Naive thymus-derived CD8-positive, alpha-beta T cell (primary cell): ENCODE results near the gene BCL2. TPM values are rescaled to one million over a fixed set of nuclear protein-coding genes. Genes with fewer than 3 reads are reported as not detected.

Experiments used
- ATAC-seq, 2 donors: fragments of 150-1000 bp; cut with Tn5 transposase in 1 of 2; sonication (Bioruptor Pico), chemical (Tn5 transposase) in 1 of 2; 1 replicate in 1 of 2; 2 replicates in 1 of 2; pipeline ENCODE4 v1.10.0; 2021; ENCODE audit warnings: mild to moderate bottlenecking in 2 of 2, moderate library complexity in 2 of 2
- POLR2A ChIA-PET: fragments of 350-600 bp; sonication (Branson Sonifier 250); formaldehyde crosslinking; loops from one replicate; lab custom pipeline; 2021; ENCODE audit warnings: antibody characterized with exemption; lab: Charles Lee
- DNase-seq, 10 donors: peaks; one replicate each; pipeline versions ENCODE4 v3.0.0 to v3.0.0-alpha.2; 2020 to 2022
- H3K27ac Mint-ChIP-seq, 10 donors: one replicate each; pipeline ENCODE4 v1.8.0; 2020 to 2022; ENCODE audit warnings: mild to moderate bottlenecking in 10 of 10, mixed read lengths in 10 of 10, moderate library complexity in 4 of 10, inconsistent platforms in 1 of 10
- H3K27me3 Mint-ChIP-seq, 5 donors: one replicate each; pipeline ENCODE4 v1.8.0; 2021 to 2022; ENCODE audit warnings: mixed read lengths in 5 of 5
- H3K36me3 Mint-ChIP-seq, 3 donors: one replicate each; pipeline ENCODE4 v1.8.0; 2020 to 2022; ENCODE audit warnings: mixed read lengths in 3 of 3, mild to moderate bottlenecking in 2 of 3, inconsistent platforms in 1 of 3
- H3K4me1 Mint-ChIP-seq, 4 donors: one replicate each; pipeline ENCODE4 v1.8.0; 2021 to 2022; ENCODE audit warnings: mixed read lengths in 4 of 4
- H3K4me3 Mint-ChIP-seq, 10 donors: one replicate each; pipeline ENCODE4 v1.8.0; 2020 to 2022; ENCODE audit warnings: mild to moderate bottlenecking in 10 of 10, mixed read lengths in 10 of 10, moderate library complexity in 6 of 10, inconsistent platforms in 1 of 10
- H3K9me3 Mint-ChIP-seq, 9 donors: one replicate each; pipeline ENCODE4 v1.8.0; 2020 to 2022; ENCODE audit warnings: mixed read lengths in 9 of 9, mild to moderate bottlenecking in 3 of 9, inconsistent platforms in 1 of 9, moderate library complexity in 1 of 9
- polyA plus RNA-seq, 3 donors: library from polyadenylated mRNA; unstranded; fragments of 300-500 nt; fragmentation: Illumina TruSeq; gene quantifications; one replicate each; pipeline ENCODE4 v1.2.3, GENCODE V29; 2021
- total RNA-seq, 8 experiments: library from RNA in 2 of 8; stranded (reverse) in 2 of 8; gene quantifications; one replicate each; pipeline ENCODE4 v1.2.3 and lab custom pipeline; 2021 to 2026

The BCL2 gene
- total and polyA plus RNA-seq, 5 experiments from 2014 or later: 24.3 to 40.2 (median 32.9) TPM

- DNase-seq (no peak), ATAC-seq (no peak)
- H3K36me3 Mint-ChIP-seq: peaks cover 0 to 27% (median 3%) of the 10 kb centered on the region in 3 donors
- H3K4me1 Mint-ChIP-seq: peaks cover 34 to 51% (median 47%) of the 10 kb centered on the region in 4 donors
- peak overlapping the region in 4 of 10 donors; percentile 20 to 66 (median 47) for H3K27ac Mint-ChIP-seq
- H3K27me3 Mint-ChIP-seq: no peaks in the 10 kb centered on the region
- POLR2A ChIA-PET: interaction anchor here (0.9 to 1.0 kb wide), 2 partner anchors 13 to 29 kb away, joined by 3 read pairs; no protein-coding TSS in a partner anchor
- H3K4me3 Mint-ChIP-seq: no peak overlapping the region
- H3K9me3 Mint-ChIP-seq: no peaks in the 10 kb centered on the region
Measured at GRCh38 chr18:63148449-63149301, 170.9 kb downstream of the BCL2 start.

- peaks cover 0 to 29% (median 3%) of the 10 kb centered on the region in 3 donors for H3K36me3 Mint-ChIP-seq
- no peak for ATAC-seq
- H3K9me3 Mint-ChIP-seq: no peaks in the 10 kb centered on the region
- H3K4me3 Mint-ChIP-seq: no peak overlapping the region
- no peaks in the 10 kb centered on the region for H3K27me3 Mint-ChIP-seq
- no peak for DNase-seq
- H3K27ac Mint-ChIP-seq: peak overlapping the region in 1 of 10 donors; percentile 20
- POLR2A ChIA-PET: interaction anchor here (1.0 to 1.5 kb wide), 2 partner anchors 10 to 30 kb away, joined by 3 read pairs; no protein-coding TSS in a partner anchor
- peaks cover 37 to 50% (median 45%) of the 10 kb centered on the region in 4 donors for H3K4me1 Mint-ChIP-seq
Measured at GRCh38 chr18:63147973-63148372, 171.6 kb downstream of the BCL2 start.

GRCh38 chr18:63146828-63147409 lies 172.7 kb downstream of the BCL2 start:
- ATAC-seq: no peak
- Mint-ChIP-seq H3K27me3 (no peaks in the 10 kb centered on the region), H3K4me1 (peaks cover 35 to 50% (median 41%) of the 10 kb centered on the region in 4 donors), H3K36me3 (peaks cover 0 to 37% (median 3%) of the 10 kb centered on the region in 3 donors), H3K4me3 (no peak overlapping the region), H3K9me3 (no peaks in the 10 kb centered on the region), H3K27ac (no peak overlapping the region)
- POLR2A ChIA-PET: interaction anchor here (1.5 kb wide), 1 partner anchor 9 kb away, joined by 3 read pairs; no protein-coding TSS in a partner anchor
- no peak for DNase-seq

- Mint-ChIP-seq H3K4me1 (peaks cover 34 to 51% (median 38%) of the 10 kb centered on the region in 4 donors), H3K27ac (peak overlapping the region in 4 of 10 donors; percentile 42 to 70 (median 62)), H3K36me3 (peaks cover 0 to 46% (median 6%) of the 10 kb centered on the region in 3 donors), H3K27me3 (no peaks in the 10 kb centered on the region), H3K9me3 (no peaks in the 10 kb centered on the region), H3K4me3 (peak overlapping the region in 1 of 10 donors; percentile 26)
- DNase-seq: no peak
- no peak for ATAC-seq
- POLR2A ChIA-PET: interaction anchor here (1.5 kb wide), 1 partner anchor 8 kb away, joined by 3 read pairs; no protein-coding TSS in a partner anchor
Measured at GRCh38 chr18:63145851-63146555, 173.6 kb downstream of the BCL2 start.

- Mint-ChIP-seq H3K4me1 (peaks cover 32 to 54% (median 37%) of the 10 kb centered on the region in 4 donors), H3K27me3 (no peaks in the 10 kb centered on the region), H3K27ac (peak overlapping the region in 2 of 10 donors; percentile 62), H3K9me3 (no peaks in the 10 kb centered on the region), H3K4me3 (no peak overlapping the region), H3K36me3 (peaks cover 0 to 50% (median 11%) of the 10 kb centered on the region in 3 donors)
- POLR2A ChIA-PET: interaction anchor here (0.6 kb wide), 1 partner anchor 239 kb away, joined by 3 read pairs; no protein-coding TSS in a partner anchor
- DNase-seq (no peak), ATAC-seq (no peak)
Measured at GRCh38 chr18:63145166-63145850, 174.3 kb downstream of the BCL2 start.

GRCh38 chr18:63144748-63145147 lies 174.8 kb downstream of the BCL2 start:
- Mint-ChIP-seq H3K36me3 (peaks cover 0 to 52% (median 11%) of the 10 kb centered on the region in 3 donors), H3K27me3 (no peaks in the 10 kb centered on the region), H3K4me3 (no peak overlapping the region), H3K9me3 (no peaks in the 10 kb centered on the region), H3K27ac (peak overlapping the region in 1 of 10 donors; percentile 88), H3K4me1 (peaks cover 34 to 59% (median 39%) of the 10 kb centered on the region in 4 donors)
- no peak for DNase-seq
- POLR2A ChIA-PET: interaction anchor here (0.7 kb wide), 1 partner anchor 180 kb away, joined by 3 read pairs; no protein-coding TSS in a partner anchor
- no peak for ATAC-seq

GRCh38 chr18:63143330-63143771 lies 176.2 kb downstream of the BCL2 start:
- H3K27me3 Mint-ChIP-seq: no peaks in the 10 kb centered on the region
- H3K4me3 Mint-ChIP-seq: peak overlapping the region in 1 of 10 donors; percentile 40
- H3K9me3 Mint-ChIP-seq: no peaks in the 10 kb centered on the region
- peak overlapping the region in 3 of 10 donors; percentile 9 to 88 (median 80) for H3K27ac Mint-ChIP-seq
- ATAC-seq (no peak), DNase-seq (no peak)
- H3K4me1 Mint-ChIP-seq: peaks cover 38 to 70% (median 53%) of the 10 kb centered on the region in 4 donors
- POLR2A ChIA-PET: interaction anchor here (0.6 to 1.3 kb wide), 3 partner anchors 18 to 175 kb away, joined by 3 to 5 read pairs (median 4); no protein-coding TSS in a partner anchor
- peaks cover 0 to 40% (median 11%) of the 10 kb centered on the region in 3 donors for H3K36me3 Mint-ChIP-seq

- Mint-ChIP-seq H3K27ac (peak overlapping the region in 7 of 10 donors; percentile 10 to 88 (median 50)), H3K27me3 (no peaks in the 10 kb centered on the region), H3K4me3 (peak overlapping the region in 2 of 10 donors; percentile 7 to 40), H3K9me3 (no peaks in the 10 kb centered on the region), H3K4me1 (peaks cover 43 to 74% (median 60%) of the 10 kb centered on the region in 4 donors), H3K36me3 (peaks cover 0 to 35% (median 8%) of the 10 kb centered on the region in 3 donors)
- DNase-seq (no peak), ATAC-seq (no peak)
- POLR2A ChIA-PET: interaction anchor here (0.6 to 1.3 kb wide), 3 partner anchors 19 to 176 kb away, joined by 3 to 5 read pairs (median 4); no protein-coding TSS in a partner anchor
Measured at GRCh38 chr18:63142594-63143225, 176.9 kb downstream of the BCL2 start.

- no peaks in the 10 kb centered on the region for H3K9me3 Mint-ChIP-seq
- ATAC-seq (no peak), DNase-seq (no peak)
- peak overlapping the region in 3 of 10 donors; percentile 31 to 88 (median 34) for H3K27ac Mint-ChIP-seq
- H3K36me3 Mint-ChIP-seq: peaks cover 0 to 35% (median 8%) of the 10 kb centered on the region in 3 donors
- H3K27me3 Mint-ChIP-seq: no peaks in the 10 kb centered on the region
- POLR2A ChIA-PET: no interaction called here
- H3K4me3 Mint-ChIP-seq: peak overlapping the region in 1 of 10 donors; percentile 58
- H3K4me1 Mint-ChIP-seq: peaks cover 48 to 82% (median 67%) of the 10 kb centered on the region in 4 donors
Measured at GRCh38 chr18:63141778-63142176, 177.8 kb downstream of the BCL2 start.

- H3K36me3 Mint-ChIP-seq: peaks cover 0 to 32% (median 8%) of the 10 kb centered on the region in 3 donors
Measured at GRCh38 chr18:63140997-63141777, 178.4 kb downstream of the BCL2 start.

More at GRCh38 chr18:63140997-63141777, 178.4 kb downstream of the BCL2 start:
- ATAC-seq (no peak), DNase-seq (no peak)
- no peaks in the 10 kb centered on the region for H3K9me3 Mint-ChIP-seq
- no peaks in the 10 kb centered on the region for H3K27me3 Mint-ChIP-seq
- POLR2A ChIA-PET: interaction anchor here (0.8 kb wide), 1 partner anchor 13 kb away, joined by 3 read pairs; no protein-coding TSS in a partner anchor
- peaks cover 50 to 85% (median 70%) of the 10 kb centered on the region in 4 donors for H3K4me1 Mint-ChIP-seq
- H3K4me3 Mint-ChIP-seq: peak overlapping the region in 2 of 10 donors; percentile 16 to 58
- H3K27ac Mint-ChIP-seq: peak overlapping the region in 5 of 10 donors; percentile 18 to 88 (median 68)
